OCI-LY7 (cell line): ENCODE measurements around the gene USP6NL. TPM values are rescaled to one million over a fixed set of nuclear protein-coding genes. Genes with fewer than 3 reads are reported as not detected.

Experiments used
- BruUV-seq: library from RNA; stranded (reverse); fragments of 400-500 nt; replicated peaks from 2 replicates; lab custom pipeline; 2021; lab: Mats Ljungman, UMichigan
- CTCF ChIA-PET: fragments of 300-600 bp; sonication (Branson Sonifier 250); formaldehyde crosslinking; loops from one replicate; lab custom pipeline; 2022; ENCODE audit warnings: antibody characterized with exemption; ENCODE audit not compliant: unreplicated experiment; lab: Charles Lee
- POLR2A ChIA-PET: fragments of 300-600 bp; sonication (Branson Sonifier 250); formaldehyde crosslinking; loops from one replicate; lab custom pipeline; 2022; ENCODE audit warnings: antibody characterized with exemption; lab: Charles Lee
- DNase-seq: peaks from one replicate; pipeline ENCODE4 v3.0.0-alpha.2; 2015; ENCODE audit warnings: low spot score
- H2AFZ ChIP-seq: fragments of 200-600 bp; sonication (generic), shearing (Covaris generic); 2 replicates; pipeline ENCODE4 v1.6.1; 2014; ENCODE audit warnings: mild to moderate bottlenecking, antibody characterized with exemption, low read length, moderate library complexity
- H3K27ac ChIP-seq: fragments of 200-600 bp; sonication (generic); 2 replicates; pipeline ENCODE4 v1.5.1; 2014; ENCODE audit warnings: mixed run types, low read depth, mild to moderate bottlenecking, moderate library complexity, low read length, inconsistent platforms; ENCODE audit not compliant: poor library complexity, severe bottlenecking
- H3K36me3 ChIP-seq: fragments of 200-600 bp; sonication (generic); 2 replicates; pipeline ENCODE4 v1.6.1; 2014; ENCODE audit warnings: mild to moderate bottlenecking, antibody characterized with exemption, low read length, moderate library complexity, mixed read lengths; ENCODE audit not compliant: insufficient read depth
- H3K4me1 ChIP-seq: fragments of 200-600 bp; sonication (generic); 2 replicates; pipeline ENCODE4 v1.5.1; 2014; ENCODE audit warnings: mild to moderate bottlenecking, low read length; ENCODE audit not compliant: insufficient read depth, poor library complexity, severe bottlenecking
- H3K4me2 ChIP-seq: fragments of 200-600 bp; sonication (generic); 2 replicates; pipeline ENCODE4 v1.6.1; 2014; ENCODE audit warnings: mild to moderate bottlenecking, low read length
- H3K4me3 ChIP-seq: fragments of 200-600 bp; sonication (generic); 2 replicates; pipeline ENCODE4 v1.5.1; 2014; ENCODE audit warnings: mild to moderate bottlenecking, low read depth, low read length; ENCODE audit not compliant: poor library complexity, severe bottlenecking
- H3K79me2 ChIP-seq: fragments of 200-600 bp; sonication (generic); 2 replicates; pipeline ENCODE4 v1.6.1; 2016; ENCODE audit warnings: low read depth, mild to moderate bottlenecking, low read length, moderate library complexity, mixed read lengths; ENCODE audit not compliant: insufficient read depth
- H3K9me2 ChIP-seq: fragments of 200-600 bp; sonication (generic); 2 replicates; pipeline ENCODE4 v1.6.1; 2016; ENCODE audit warnings: mild to moderate bottlenecking, low read length, mixed read lengths; ENCODE audit not compliant: insufficient read depth
- H3K9me3 ChIP-seq: fragments of 200-600 bp; sonication (generic); 2 replicates; pipeline ENCODE4 v1.6.1; 2014; ENCODE audit warnings: mild to moderate bottlenecking, mixed run types, low read length, mixed read lengths
- H4K20me1 ChIP-seq: fragments of 200-600 bp; sonication (generic); 2 replicates; pipeline ENCODE4 v1.6.1; 2014; ENCODE audit warnings: mild to moderate bottlenecking, antibody characterized with exemption, low read length, moderate library complexity, mixed read lengths; ENCODE audit not compliant: insufficient read depth
- CTCF ChIP-seq: fragments of 200-600 bp; sonication (generic); conservative IDR thresholded peaks from 2 replicates; pipeline ENCODE4 v1.5.1; 2014; ENCODE audit warnings: mild to moderate bottlenecking, antibody characterized with exemption, low read length, moderate library complexity, mixed read lengths
- EZH2phosphoT487 ChIP-seq: fragments of 200-600 bp; sonication (generic); IDR thresholded peaks from 2 replicates; pipeline ENCODE4 v1.6.1; 2018; ENCODE audit warnings: low read depth, borderline replicate concordance, mild to moderate bottlenecking, mixed run types, antibody characterized with exemption, low read length, moderate library complexity, mixed read lengths
- intact Hi-C: fragments of 100-400 bp; cut with micrococcal nuclease; formaldehyde crosslinking; loops from one replicate; pipeline ENCODE4 v1.10.0; 2022; ENCODE audit not compliant: unreplicated experiment
- total RNA-seq, 2 experiments: library from RNA; depleted of rRNA in 1 of 2; stranded (reverse); fragments of >200 nt in 1 of 2; shearing (Covaris generic) in 1 of 2; gene quantifications; 2 replicates each; pipeline ENCODE4 v1.2.3, GENCODE V29; 2014 to 2022

The USP6NL gene
- total RNA-seq, 2 experiments from 2014 or later: 41.7 to 59.7 TPM

- H4K20me1 ChIP-seq: peaks cover 40% of the 10 kb centered on the region
- peaks cover 26% of the 10 kb centered on the region for H3K36me3 ChIP-seq
- H3K4me1 ChIP-seq: peaks cover 87% of the 10 kb centered on the region
- POLR2A ChIA-PET: interaction anchor here (0.6 to 4.2 kb wide), 9 partner anchors 9 to 86 kb away, joined by 3 to 18 read pairs (median 4); no protein-coding TSS in a partner anchor
- peaks cover 100% of the 10 kb centered on the region for H3K79me2 ChIP-seq
- DNase-seq: no peak
- no peaks in the 10 kb centered on the region; the same call in 1 of the 2 replicates for H3K9me3 ChIP-seq
- peak overlapping the region; percentile 5 for H3K27ac ChIP-seq
- peak overlapping the region; percentile 61 for H3K4me3 ChIP-seq
- CTCF ChIA-PET: no interaction called here
- no peaks in the 10 kb centered on the region for H3K9me2 ChIP-seq
- no peak overlapping the region for H2AFZ ChIP-seq
- intact Hi-C loops: no loop called here
- peak overlapping the region; percentile 100 for H3K4me2 ChIP-seq
- TF ChIP-seq CTCF: no peak
- TF ChIP-seq EZH2phosphoT487: no peak
- BruUV-seq: no TSS peak
Measured at GRCh38 chr10:11603741-11604140, 7.7 kb downstream of the USP6NL start.

GRCh38 chr10:11602919-11603523, 8.4 kb downstream of the USP6NL start:
- intact Hi-C loops: no loop called here

More at GRCh38 chr10:11602919-11603523, 8.4 kb downstream of the USP6NL start:
- H3K27ac ChIP-seq: no peak overlapping the region
- ChIA-PET CTCF (no interaction called here), POLR2A (interaction anchor here (0.9 to 4.2 kb wide), 6 partner anchors 9 to 82 kb away, joined by 3 to 18 read pairs (median 5); no protein-coding TSS in a partner anchor)
- no TSS peak for BruUV-seq
- DNase-seq: no peak
- peaks cover 40% of the 10 kb centered on the region for H4K20me1 ChIP-seq
- H3K79me2 ChIP-seq: peaks cover 100% of the 10 kb centered on the region
- H3K36me3 ChIP-seq: peaks cover 29% of the 10 kb centered on the region
- TF ChIP-seq EZH2phosphoT487 (no peak), CTCF (no peak)
- no peaks in the 10 kb centered on the region for H3K9me2 ChIP-seq
- H3K9me3 ChIP-seq: no peaks in the 10 kb centered on the region; the same call in 1 of the 2 replicates
- H3K4me3 ChIP-seq: peak overlapping the region; percentile 35
- peaks cover 86% of the 10 kb centered on the region for H3K4me1 ChIP-seq
- peak overlapping the region; percentile 100 for H3K4me2 ChIP-seq
- H2AFZ ChIP-seq: no peak overlapping the region
